Psoas muscle (tissue), 8 donors: ENCODE data around the gene OR10J5. TPM values are rescaled to one million over a fixed set of nuclear protein-coding genes. Genes with fewer than 3 reads are reported as not detected.

Source experiments
- ATAC-seq, 4 donors: fragments of 200-7000 bp; cut with Tn5 transposase; one replicate each; pipeline ENCODE4 v1.9.1; 2020; ENCODE audit warnings: moderate library complexity in 3 of 4, mild to moderate bottlenecking in 2 of 4
- DNase-seq, 2 donors: peaks; one replicate each; pipeline ENCODE4 v3.0.0-alpha.2; 2020
- H3K27ac ChIP-seq: fragments of 200-600 bp; one replicate; pipeline ENCODE4 v1.8.0; 2022
- H3K27me3 ChIP-seq, 3 donors: fragments of 200-600 bp in 1 of 3; one replicate each; pipeline versions ENCODE4 v1.6.1 to v1.8.0; 2013 to 2022; ENCODE audit warnings: low read length in 2 of 3, mild to moderate bottlenecking in 2 of 3, moderate library complexity in 1 of 3; ENCODE audit not compliant: insufficient read depth in 3 of 3
- H3K36me3 ChIP-seq, 2 donors: fragments of 200-600 bp in 1 of 2; one replicate each; pipeline versions ENCODE4 v1.6.1 to v1.8.0; 2013 to 2022; ENCODE audit warnings: low read depth in 1 of 2, mild to moderate bottlenecking in 1 of 2, moderate library complexity in 1 of 2; ENCODE audit not compliant: insufficient read depth in 1 of 2
- H3K4me1 ChIP-seq: fragments of 200-600 bp; one replicate; pipeline ENCODE4 v1.8.0; 2022
- H3K4me3 ChIP-seq: fragments of 200-600 bp; one replicate; pipeline ENCODE4 v1.8.0; 2022; ENCODE audit warnings: mild to moderate bottlenecking
- H3K9me3 ChIP-seq: fragments of 200-600 bp; one replicate; pipeline ENCODE4 v1.8.0; 2022
- WGBS, 3 donors: extraction: QIAGEN DNeasy Blood & Tissue Kit; methylation state at CpG; one replicate each; pipeline versions ENCODE4 v1.1.6 to v1.1.7; 2013; 5-methylcytosine and 5-hydroxymethylcytosine counted together
- intact Hi-C, 2 donors: fragments of 100-400 bp; cut with DNase I; formaldehyde crosslinking; loops; one replicate each; pipeline versions ENCODE4 v1.11.0 to v1.14.2; 2022
- polyA plus RNA-seq, 3 donors: library from polyadenylated mRNA; stranded (reverse); fragments of 200-250 nt; gene quantifications; one replicate each; pipeline ENCODE4 v1.2.3, GENCODE V29; 2013
- total RNA-seq, 4 donors: library from RNA; stranded (reverse); fragmentation: NEBNext Ultra II Directional in 2 of 4; extraction: Animal tissue kit (Norgen Biotek cat#: 25700) in 2 of 4; gene quantifications; one replicate each; pipeline versions ENCODE4 v1.2.1 to v1.2.4, GENCODE V29; 2021 to 2023
- TF ChIP-seq, protein P1 (sequence below): fragments of 200-600 bp; IDR thresholded peaks from one replicate; pipeline ENCODE4 v1.8.0; 2022; ENCODE audit warnings: antibody characterized with exemption
- donor health status: healthy with polysubstance abuse.
- donor health status: DM: no; HTN: no; CAD: no; lungs with moderate emphysema.
- donor health status: Bipolar disorder and iron deficiency.
- donor health status: healthy.
- donor health status: DM: yes; HTN: yes; CAD: no.
- donor health status: DM: no; HTN: no; CAD: no.
- donor health status: DM: no; HTN: no; CAD: no.
- donor health status: DM: yes; HTN: yes; CAD: no.

Gene OR10J5
- total and polyA plus RNA-seq, 7 donors = not detected

DNA sequence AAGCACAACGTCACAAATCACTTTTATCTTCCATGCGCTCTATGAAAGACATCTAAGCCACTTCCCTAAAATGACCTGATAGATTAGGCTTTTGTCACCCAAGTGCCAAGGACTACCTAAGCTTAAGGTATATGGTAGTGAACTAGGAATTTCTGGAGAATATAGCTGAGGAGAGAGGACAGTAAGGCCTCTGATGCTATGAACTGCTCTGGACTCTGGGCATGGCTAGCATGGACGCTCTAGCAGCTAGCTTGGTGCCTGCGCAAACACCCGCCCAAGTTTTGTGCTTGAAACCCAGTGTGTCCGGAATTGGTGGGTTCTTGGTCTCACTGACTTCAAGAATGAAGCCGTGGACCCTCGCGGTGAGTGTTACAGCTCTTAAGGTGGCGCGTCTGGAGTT lies 42.5 kb downstream of the OR10J5 start:
- no peaks in the 10 kb centered on the region for H3K27me3 ChIP-seq
- ATAC-seq (no peak), DNase-seq (no peak)
- intact Hi-C loops = no loop called here
- H3K9me3 ChIP-seq = no peaks in the 10 kb centered on the region
- H3K4me3 ChIP-seq = no peak overlapping the region
- H3K4me1 ChIP-seq = no peaks in the 10 kb centered on the region
- 80 to 86% (median 81%) methylated on average over 9 to 11 of the region's 11 CpGs for WGBS, 3 donors
- TF ChIP-seq, protein P1, sequence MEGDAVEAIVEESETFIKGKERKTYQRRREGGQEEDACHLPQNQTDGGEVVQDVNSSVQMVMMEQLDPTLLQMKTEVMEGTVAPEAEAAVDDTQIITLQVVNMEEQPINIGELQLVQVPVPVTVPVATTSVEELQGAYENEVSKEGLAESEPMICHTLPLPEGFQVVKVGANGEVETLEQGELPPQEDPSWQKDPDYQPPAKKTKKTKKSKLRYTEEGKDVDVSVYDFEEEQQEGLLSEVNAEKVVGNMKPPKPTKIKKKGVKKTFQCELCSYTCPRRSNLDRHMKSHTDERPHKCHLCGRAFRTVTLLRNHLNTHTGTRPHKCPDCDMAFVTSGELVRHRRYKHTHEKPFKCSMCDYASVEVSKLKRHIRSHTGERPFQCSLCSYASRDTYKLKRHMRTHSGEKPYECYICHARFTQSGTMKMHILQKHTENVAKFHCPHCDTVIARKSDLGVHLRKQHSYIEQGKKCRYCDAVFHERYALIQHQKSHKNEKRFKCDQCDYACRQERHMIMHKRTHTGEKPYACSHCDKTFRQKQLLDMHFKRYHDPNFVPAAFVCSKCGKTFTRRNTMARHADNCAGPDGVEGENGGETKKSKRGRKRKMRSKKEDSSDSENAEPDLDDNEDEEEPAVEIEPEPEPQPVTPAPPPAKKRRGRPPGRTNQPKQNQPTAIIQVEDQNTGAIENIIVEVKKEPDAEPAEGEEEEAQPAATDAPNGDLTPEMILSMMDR = no peak
- H3K27ac ChIP-seq = no peak overlapping the region
- no peaks in the 10 kb centered on the region for H3K36me3 ChIP-seq

DNA sequence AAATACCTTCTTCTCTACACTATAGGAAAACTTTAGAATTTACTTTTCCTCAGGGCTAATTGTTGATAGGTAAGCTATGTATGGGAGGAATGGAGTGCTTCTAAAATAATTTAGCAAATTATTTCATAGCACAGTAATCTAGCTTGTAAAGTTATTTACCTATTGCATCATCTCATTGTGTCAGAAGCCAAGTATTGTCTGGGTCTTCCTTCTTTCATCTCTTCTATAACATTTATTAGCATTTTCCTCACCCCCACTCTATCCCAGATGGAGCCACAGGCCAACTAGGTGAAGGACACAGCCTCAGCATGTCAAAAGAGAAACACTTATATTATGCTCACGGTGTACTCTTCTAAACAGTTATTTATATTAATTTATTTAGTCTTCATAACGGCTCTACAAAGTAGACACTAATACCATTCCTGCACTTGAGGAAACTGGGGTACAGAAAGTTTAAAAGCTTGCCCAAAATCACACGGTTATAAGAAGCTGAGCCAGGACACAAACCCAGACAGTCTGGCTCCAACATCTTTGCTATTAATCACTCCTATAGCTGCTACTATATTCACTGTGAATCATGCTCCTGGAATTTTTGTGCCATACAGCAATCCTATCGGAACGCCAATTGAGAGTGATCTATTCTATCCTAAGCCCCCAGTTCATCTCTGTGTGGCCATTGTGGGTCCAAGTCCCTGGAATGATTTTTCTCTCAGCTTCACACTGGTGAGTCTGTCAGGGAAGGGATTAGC lies 43.1 kb downstream of the OR10J5 start:
- H3K9me3 ChIP-seq = no peaks in the 10 kb centered on the region
- WGBS, 3 donors = 64 to 72% (median 64%) methylated on average over 5 of the region's 5 CpGs

More for the DNA sequence above, 43.1 kb downstream of the OR10J5 start:
- ATAC-seq = no peak
- Histone ChIP-seq H3K4me1 (no peaks in the 10 kb centered on the region), H3K27ac (no peak overlapping the region), H3K36me3 (no peaks in the 10 kb centered on the region), H3K27me3 (no peaks in the 10 kb centered on the region), H3K4me3 (no peak overlapping the region)
- no peak for DNase-seq
- TF ChIP-seq, protein P1 = no peak
- intact Hi-C loops = no loop called here

Other genes with a start within 250 kb of the OR10J5 start
- gene FCER1A, start 233.7 kb downstream of the OR10J5 start, total RNA-seq = under 1 TPM in 3 of 4 donors, not detected in 1; 0.28 to 0.71 (median 0.29) TPM
- under 1 TPM in 2 of 3 donors, not detected in 1; 0.07 to 0.27 TPM for gene FCER1A, start 233.7 kb downstream of the OR10J5 start, polyA plus RNA-seq
- not detected for gene OR10J4, start 103.8 kb downstream of the OR10J5 start, total RNA-seq
- gene OR10J4, start 103.8 kb downstream of the OR10J5 start, polyA plus RNA-seq = not detected
- not detected for gene OR10J1, start 96.3 kb downstream of the OR10J5 start, total RNA-seq
- not detected for gene OR10J1, start 96.3 kb downstream of the OR10J5 start, polyA plus RNA-seq
- not detected for gene APCS, start 51.8 kb upstream of the OR10J5 start, total RNA-seq
- gene APCS, start 51.8 kb upstream of the OR10J5 start, polyA plus RNA-seq = not detected
- gene CRP, start 178.6 kb upstream of the OR10J5 start, total RNA-seq = under 1 TPM in 2 of 4 donors, not detected in 2; 0.30 to 0.46 TPM
- under 1 TPM in 2 of 3 donors, not detected in 1; 0.04 to 0.05 TPM for gene CRP, start 178.6 kb upstream of the OR10J5 start, polyA plus RNA-seq
- 10 to 100 TPM; 18.5 to 46.5 (median 29.3) TPM for gene DUSP23, start 245.0 kb upstream of the OR10J5 start, total RNA-seq
- gene DUSP23, start 245.0 kb upstream of the OR10J5 start, polyA plus RNA-seq = 100 to 1,000 TPM in 1 of 3 donors, 10 to 100 TPM in 2; 50.1 to 236 (median 70.0) TPM